Peyer's patch (tissue), 4 donors: ENCODE results near the gene HARS1.

ENCODE experiments used
- POLR2A ChIP-seq, 2 donors: fragments of 450-650 bp; IDR thresholded peaks; one replicate each; pipeline ENCODE4 v1.5.1; 2017; ENCODE audit warnings: antibody characterized with exemption in 2 of 2, mild to moderate bottlenecking in 2 of 2, moderate library complexity in 2 of 2
- TF ChIP-seq, protein P1 (sequence below), 6 experiments: fragments of 450-650 bp in 4 of 6; fragments of 200-600 bp in 2 of 6; sonication (generic) in 1 of 6; IDR thresholded peaks; one replicate each; pipeline ENCODE4 v1.5.1; 2017 to 2019; ENCODE audit warnings: antibody characterized with exemption in 6 of 6, mild to moderate bottlenecking in 3 of 6, moderate library complexity in 1 of 6

GRCh38 chr5:140718266-140718592 lies 27.1 kb upstream of the HARS1 start:
- TF ChIP-seq, protein P1, sequence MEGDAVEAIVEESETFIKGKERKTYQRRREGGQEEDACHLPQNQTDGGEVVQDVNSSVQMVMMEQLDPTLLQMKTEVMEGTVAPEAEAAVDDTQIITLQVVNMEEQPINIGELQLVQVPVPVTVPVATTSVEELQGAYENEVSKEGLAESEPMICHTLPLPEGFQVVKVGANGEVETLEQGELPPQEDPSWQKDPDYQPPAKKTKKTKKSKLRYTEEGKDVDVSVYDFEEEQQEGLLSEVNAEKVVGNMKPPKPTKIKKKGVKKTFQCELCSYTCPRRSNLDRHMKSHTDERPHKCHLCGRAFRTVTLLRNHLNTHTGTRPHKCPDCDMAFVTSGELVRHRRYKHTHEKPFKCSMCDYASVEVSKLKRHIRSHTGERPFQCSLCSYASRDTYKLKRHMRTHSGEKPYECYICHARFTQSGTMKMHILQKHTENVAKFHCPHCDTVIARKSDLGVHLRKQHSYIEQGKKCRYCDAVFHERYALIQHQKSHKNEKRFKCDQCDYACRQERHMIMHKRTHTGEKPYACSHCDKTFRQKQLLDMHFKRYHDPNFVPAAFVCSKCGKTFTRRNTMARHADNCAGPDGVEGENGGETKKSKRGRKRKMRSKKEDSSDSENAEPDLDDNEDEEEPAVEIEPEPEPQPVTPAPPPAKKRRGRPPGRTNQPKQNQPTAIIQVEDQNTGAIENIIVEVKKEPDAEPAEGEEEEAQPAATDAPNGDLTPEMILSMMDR (IDR thresholded peaks at IDR 0.05) = no peak
- TF ChIP-seq POLR2A (IDR thresholded peaks at IDR 0.05) = no peak
